ENCODE data around the gene ABAT.

- TF ChIP-seq CTCF (IDR thresholded peaks at IDR 0.05) (no peak), POLR2AphosphoS5 (IDR thresholded peaks at IDR 0.05) (no peak)
Measured at GRCh38 chr16:8714174-8714573, 39.8 kb downstream of the ABAT start.

All from esophagus muscularis mucosa (tissue), 3 donors.